ENCODE measurements around the gene PSG2.
"Not testable (repeated sequence)": the region's sequence is repeated elsewhere in the genome, so short reads cannot be mapped to it uniquely, and the experiment has no call there.

Gene PSG2

GRCh38 chr19:43082601-43083000 lies at the start of gene PSG2:
TSS of gene PSG2 (minus strand) at chr19:43082701. CDS start at chr19:43082569, 132 bp downstream.
- not testable (repeated sequence) for DNase-seq (ENCODE audit: low spot score)

- DNase-seq (ENCODE audit: low spot score): not testable (repeated sequence)
Measured at GRCh38 chr19:43131281-43131842, 48.9 kb upstream of the PSG2 start.

- not testable (repeated sequence) for DNase-seq (ENCODE audit: low spot score)
Measured at GRCh38 chr19:43129197-43129596, 46.7 kb upstream of the PSG2 start.

GRCh38 chr19:43127336-43127735 lies 44.8 kb upstream of the PSG2 start:
- DNase-seq (ENCODE audit: low spot score): not testable (repeated sequence)

- DNase-seq (ENCODE audit: low spot score): no peak
Measured at GRCh38 chr19:43126720-43127119, 44.2 kb upstream of the PSG2 start.

- no peak for DNase-seq (ENCODE audit: low spot score)
Measured at GRCh38 chr19:43124360-43124759, 41.9 kb upstream of the PSG2 start.

- not testable (repeated sequence) for DNase-seq (ENCODE audit: low spot score)
Measured at GRCh38 chr19:43120433-43121026, 38.0 kb upstream of the PSG2 start.

GRCh38 chr19:43119526-43119925 lies 37.0 kb upstream of the PSG2 start:
- DNase-seq (ENCODE audit: low spot score): not testable (repeated sequence)

GRCh38 chr19:43116421-43116820 lies 33.9 kb upstream of the PSG2 start:
- not testable (repeated sequence) for DNase-seq (ENCODE audit: low spot score)

- not testable (repeated sequence) for DNase-seq (ENCODE audit: low spot score)
Measured at GRCh38 chr19:43115548-43115947, 33.0 kb upstream of the PSG2 start.

- not testable (repeated sequence) for DNase-seq (ENCODE audit: low spot score)
Measured at GRCh38 chr19:43115064-43115463, 32.6 kb upstream of the PSG2 start.

- DNase-seq (ENCODE audit: low spot score): not testable (repeated sequence)
Measured at GRCh38 chr19:43114626-43115025, 32.1 kb upstream of the PSG2 start.

- DNase-seq (ENCODE audit: low spot score): not testable (repeated sequence)
Measured at GRCh38 chr19:43107401-43107800, 24.9 kb upstream of the PSG2 start.

GRCh38 chr19:43105496-43105895 lies 23.0 kb upstream of the PSG2 start:
- no peak for DNase-seq (ENCODE audit: low spot score)

- DNase-seq (ENCODE audit: low spot score): not testable (repeated sequence)
Measured at GRCh38 chr19:43104215-43104850, 21.8 kb upstream of the PSG2 start.

- no peak for DNase-seq (ENCODE audit: low spot score)
Measured at GRCh38 chr19:43101950-43102349, 19.4 kb upstream of the PSG2 start.

- DNase-seq (ENCODE audit: low spot score): not testable (repeated sequence)
Measured at GRCh38 chr19:43098416-43098815, 15.9 kb upstream of the PSG2 start.

GRCh38 chr19:43087702-43088340 lies 5.3 kb upstream of the PSG2 start:
- DNase-seq (ENCODE audit: low spot score): not testable (repeated sequence)

- not testable (repeated sequence) for DNase-seq (ENCODE audit: low spot score)
Measured at GRCh38 chr19:43085796-43086530, 3.5 kb upstream of the PSG2 start.

GRCh38 chr19:43084196-43084832 lies 1.8 kb upstream of the PSG2 start:
- not testable (repeated sequence) for DNase-seq (ENCODE audit: low spot score)

- DNase-seq (ENCODE audit: low spot score): not testable (repeated sequence)
Measured at GRCh38 chr19:43083721-43084120, 1.2 kb upstream of the PSG2 start.

GRCh38 chr19:43078311-43078710 lies 4.2 kb downstream of the PSG2 start:
- no peak for DNase-seq (ENCODE audit: low spot score)
